IPS DF 4.7 (cell line): ENCODE results near the gene CCDC190.
A peak's percentile ranks its signal among the peaks of the same experiment; 100 is the strongest.
"Not testable (repeated sequence)": the region's sequence is repeated elsewhere in the genome, so short reads cannot be mapped to it uniquely, and the experiment has no call there.

Source experiments
- DNase-seq: peaks from one replicate; pipeline ENCODE4 v3.0.0-alpha.2; 2013; ENCODE audit warnings: low spot score; ENCODE audit errors: extremely low read depth

The CCDC190 gene

DNA sequence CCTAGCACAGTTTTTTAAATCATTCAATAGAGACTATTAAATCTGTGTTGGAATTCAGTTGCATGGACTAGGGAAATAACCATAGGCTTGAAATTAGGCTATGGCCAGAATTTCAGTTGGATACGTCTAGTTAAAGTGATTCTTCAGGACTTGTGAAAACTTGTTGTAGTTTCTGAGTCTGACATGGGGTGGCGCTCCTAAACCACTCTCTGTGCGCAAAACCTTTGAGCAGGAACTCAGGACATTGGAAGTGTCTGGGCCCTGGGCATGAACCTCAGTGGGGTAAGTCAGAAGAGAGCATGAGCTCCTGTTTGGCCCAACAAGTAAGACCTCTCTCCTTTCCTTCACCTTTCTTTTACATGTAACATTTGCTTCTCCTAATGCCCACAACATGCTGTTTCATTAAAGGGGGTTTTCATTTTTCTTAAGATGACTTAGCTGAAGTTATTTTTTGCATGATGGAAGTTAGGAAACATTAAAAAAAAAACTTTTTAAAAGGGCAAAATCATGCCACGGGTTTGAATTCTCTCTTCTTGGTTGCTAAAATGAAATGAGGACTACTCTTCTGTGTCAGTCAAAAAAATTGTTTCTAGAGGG, 17.1 kb upstream of the CCDC190 start:
- DNase-seq = peak; percentile 36

DNA sequence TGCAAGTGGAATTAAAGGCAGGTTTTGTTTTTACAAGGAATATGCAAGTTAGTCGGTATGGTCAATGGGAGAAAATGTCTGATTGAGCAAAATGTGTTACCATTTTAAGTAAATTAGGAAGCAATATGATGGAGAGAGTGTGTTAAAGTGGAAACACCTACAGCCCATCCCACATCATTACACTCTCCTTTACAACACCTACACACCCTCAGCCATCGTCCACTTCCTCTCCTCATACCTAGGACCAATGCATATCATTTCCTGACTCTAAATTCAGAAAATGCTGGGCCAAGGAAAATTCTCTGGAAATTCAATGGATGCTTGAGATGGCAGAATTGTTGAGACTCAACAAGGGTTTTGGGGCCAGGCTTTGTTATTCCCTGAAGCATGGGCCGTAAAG, 16.4 kb upstream of the CCDC190 start:
- no peak for DNase-seq

DNA sequence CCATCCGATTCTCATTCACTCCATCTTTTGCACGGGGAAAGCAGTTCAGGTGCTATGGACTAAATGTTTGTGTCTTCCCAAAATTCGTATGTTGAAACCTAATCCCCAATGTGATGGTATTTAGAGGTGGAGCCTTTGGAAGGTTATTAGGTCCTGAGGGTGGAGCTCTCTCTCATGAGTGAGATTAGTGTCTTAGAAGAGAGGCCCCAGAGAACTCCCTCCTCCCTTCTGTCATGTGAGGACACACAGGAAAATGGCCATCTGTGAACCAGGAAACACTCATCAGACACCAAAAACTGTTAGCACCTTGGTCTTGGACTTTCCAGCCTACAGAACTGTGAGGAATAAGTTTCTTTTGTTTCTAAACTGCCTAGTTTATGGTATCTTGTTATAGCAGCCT, 15.8 kb upstream of the CCDC190 start:
- DNase-seq = no peak

DNA sequence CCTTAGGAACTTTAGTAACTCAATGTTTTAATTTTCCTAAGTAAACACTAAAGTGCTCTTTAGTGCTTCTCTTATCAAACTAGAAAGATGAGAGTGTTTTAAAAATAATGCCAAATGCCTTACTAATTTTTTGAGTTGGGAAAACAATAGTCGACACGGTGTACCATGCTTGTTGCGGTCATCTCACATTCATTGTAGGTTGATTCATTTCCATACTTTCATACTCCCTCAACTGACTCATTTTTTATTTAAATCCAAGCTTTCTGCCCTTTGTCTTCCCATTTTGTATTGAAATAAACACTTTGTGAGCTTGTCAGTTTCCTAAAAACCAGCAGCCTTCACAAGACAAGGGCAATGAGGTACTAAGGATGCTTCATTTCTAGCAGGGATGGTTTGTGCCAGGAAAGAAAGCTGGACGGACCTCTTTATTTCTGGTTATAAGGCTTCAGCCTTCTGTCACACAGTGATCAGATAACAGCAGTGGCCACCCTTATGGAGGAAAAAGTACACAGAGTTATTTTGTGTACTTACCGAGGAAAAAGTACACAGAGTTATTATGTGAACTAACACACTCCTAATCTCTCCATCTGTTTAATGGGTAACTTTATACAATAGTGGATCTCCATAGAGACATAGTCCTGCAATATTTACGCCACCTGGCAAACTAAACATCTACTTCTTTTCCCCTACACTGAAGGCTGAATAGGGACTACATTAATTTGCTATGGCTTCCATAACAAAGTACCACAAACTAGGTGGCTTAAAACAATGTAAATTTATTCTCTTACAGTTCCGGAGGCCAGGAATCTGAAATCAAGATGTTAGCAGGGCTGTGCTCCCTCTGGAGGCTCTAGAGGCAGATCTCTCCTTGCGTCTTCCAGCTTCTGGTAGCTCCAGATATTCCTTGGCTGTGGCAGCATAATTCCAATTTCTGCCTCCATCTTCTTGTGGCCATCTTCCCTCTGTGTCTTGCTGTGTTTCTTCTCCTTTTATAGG, 13.0 kb upstream of the CCDC190 start:
- no peak for DNase-seq

DNA sequence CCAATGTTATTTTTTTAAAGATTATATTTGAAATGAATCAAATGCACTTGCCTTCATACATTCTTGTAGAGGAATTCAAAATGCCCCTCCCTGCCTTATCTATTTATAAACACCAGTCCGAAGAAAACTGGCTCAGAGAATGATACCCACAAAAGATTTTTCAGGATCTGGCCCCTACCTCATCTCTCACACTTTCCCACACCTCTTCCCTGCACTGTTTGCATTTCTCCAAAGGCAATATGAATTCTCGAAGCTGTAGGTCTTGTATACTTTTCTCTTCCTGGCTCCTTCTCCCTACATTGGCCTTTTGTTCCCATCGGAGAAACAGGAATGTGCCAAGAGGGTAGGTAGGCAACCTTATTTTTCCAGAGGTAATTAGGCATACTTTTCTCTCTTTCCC, 12.0 kb upstream of the CCDC190 start:
- no peak for DNase-seq

DNA sequence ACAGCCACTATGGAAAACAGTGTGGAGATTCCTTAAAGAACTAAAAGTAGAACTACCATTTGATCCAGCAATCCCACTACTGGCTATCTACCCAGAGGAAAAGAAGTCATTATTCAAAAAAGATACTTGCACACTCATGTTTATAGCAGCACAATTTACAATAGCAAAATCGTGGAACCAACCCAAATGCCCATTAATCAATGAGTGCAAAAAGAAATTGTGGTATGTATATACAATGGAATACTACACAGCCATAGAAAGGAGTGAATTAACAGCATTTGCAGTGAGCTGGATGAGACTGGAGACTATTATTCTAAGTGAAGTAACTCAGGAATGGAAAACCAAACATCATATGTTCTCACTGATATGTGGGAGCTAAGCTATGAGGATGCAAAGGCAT, 10.4 kb upstream of the CCDC190 start:
- not testable (repeated sequence) for DNase-seq

DNA sequence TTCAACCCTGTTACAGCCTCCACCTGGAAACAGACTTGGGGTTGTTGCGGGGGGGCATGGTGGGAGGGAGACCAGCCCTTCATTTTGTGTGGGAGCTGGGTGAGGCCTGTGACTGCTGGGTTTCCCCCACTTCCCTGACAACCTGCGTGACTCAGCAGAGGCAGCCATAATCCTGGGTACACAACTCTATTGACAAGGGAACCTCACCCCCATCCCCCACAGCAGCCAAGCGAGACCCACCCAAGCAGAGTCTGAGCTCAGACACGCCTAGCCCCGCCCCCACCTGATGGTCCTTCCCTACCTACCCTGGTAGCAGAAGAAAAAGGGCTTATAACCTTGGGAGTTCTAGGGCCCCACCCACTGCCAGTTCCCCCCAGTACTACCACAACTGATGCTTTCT, 8.0 kb upstream of the CCDC190 start:
- DNase-seq = no peak

DNA sequence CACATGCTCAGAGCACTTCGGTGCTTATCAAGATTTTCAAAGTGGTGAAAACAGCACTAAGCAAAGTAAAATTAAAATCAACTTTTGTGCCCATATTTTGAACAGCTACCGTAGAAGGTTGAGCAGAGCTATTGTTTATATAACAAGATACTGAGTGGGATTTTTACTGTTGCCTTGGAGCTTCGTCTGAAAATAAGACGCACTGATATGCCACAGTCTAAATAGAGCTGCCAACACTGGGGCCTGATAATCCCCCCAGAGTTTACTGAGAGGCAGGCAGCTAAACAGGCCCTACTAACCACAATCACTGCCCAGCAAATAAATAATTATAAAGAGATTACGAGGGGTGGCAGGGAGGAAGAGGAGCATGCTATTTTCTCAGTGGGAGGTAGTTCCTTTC, 650 bp upstream of the CCDC190 start:
- no peak for DNase-seq

DNA sequence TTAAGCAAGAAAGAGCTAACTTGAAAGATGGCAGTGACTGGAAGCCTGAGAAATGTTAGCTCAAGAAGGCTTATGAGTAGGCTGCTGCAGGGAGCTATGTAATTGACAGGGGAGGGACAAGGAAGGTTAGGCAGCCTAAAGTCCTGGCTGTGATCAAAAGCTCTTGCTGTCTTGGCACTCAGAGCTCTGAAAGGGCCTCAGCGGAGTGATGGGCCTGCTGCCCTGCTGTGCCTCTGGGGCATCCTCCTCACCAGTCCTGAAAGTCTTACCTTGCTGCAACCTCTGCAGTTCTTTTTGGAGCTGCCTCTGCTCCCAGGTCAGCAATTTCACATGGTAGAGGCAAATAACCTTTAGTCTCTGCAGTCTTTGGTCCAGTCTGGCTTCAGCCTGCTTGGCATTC, 1.8 kb downstream of the CCDC190 start:
- DNase-seq = no peak

DNA sequence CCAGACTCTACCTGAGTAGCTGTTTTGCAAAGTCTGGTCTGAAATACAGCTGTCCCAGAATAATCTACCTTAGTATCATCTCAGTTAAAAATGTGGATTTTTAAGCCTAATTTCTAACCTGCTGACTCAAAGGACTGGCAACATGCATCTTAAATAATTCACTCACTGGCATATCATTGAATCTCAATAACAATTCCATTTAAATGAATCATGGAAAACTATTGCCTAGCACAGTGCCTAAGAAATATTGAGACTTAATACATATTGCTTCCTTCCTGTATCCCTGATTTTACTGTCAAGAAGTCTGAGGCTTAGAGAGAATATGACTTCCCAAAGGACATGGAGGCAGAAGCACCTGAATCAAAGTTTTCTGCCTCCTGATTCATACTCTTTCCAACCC, 3.1 kb downstream of the CCDC190 start:
- DNase-seq = no peak

DNA sequence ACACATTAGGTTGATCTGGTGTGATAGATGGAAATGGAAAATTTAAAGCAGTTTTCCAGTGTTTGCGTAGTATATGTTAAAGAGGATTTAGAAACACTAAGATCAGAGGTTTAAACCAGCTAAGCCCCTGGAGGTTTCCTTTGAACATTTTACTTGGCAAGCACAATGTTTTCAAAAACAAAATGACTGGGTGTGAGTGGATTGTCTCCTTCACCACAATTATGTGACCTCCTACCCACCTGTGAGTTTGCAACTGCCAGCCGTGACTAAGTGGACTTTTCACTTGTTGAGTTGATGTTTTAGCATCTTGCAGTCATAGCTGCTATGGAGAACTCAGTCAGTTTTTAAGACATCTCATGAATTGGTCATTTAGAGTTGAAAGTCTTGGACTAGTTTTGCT, 4.7 kb downstream of the CCDC190 start:
- DNase-seq = no peak

DNA sequence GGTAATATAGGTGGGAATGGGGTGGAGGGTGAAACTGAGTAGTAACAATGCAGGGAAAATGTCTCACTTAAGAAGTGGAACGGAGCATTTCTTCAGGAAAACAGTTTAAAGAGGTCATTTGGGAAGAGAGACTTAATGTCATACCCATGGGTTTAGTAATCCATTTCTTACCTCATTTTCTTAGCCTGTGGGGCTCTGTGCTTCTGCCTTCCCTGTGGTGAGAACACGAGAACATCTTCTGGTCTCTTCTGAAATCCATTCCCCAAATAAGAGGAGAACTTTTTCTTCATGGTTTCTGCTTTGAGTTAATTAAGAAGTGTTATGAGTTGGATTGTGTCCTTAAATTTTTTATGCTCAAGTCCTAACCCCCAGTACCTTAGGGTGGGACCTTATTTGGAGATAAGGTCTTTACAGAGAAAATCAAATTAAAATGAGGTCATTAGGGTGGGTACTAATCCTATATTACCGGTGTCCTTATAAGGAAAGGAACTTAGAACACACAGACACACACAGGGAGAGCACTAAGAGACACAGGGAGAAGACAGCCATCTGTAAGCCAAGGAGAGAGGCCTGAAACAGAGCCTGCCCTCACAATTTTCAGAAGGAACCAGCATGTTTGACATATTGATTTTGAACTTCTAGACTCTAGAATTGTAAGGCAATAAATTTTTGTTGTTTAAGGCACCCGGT, 5.4 kb downstream of the CCDC190 start:
- DNase-seq = no peak

DNA sequence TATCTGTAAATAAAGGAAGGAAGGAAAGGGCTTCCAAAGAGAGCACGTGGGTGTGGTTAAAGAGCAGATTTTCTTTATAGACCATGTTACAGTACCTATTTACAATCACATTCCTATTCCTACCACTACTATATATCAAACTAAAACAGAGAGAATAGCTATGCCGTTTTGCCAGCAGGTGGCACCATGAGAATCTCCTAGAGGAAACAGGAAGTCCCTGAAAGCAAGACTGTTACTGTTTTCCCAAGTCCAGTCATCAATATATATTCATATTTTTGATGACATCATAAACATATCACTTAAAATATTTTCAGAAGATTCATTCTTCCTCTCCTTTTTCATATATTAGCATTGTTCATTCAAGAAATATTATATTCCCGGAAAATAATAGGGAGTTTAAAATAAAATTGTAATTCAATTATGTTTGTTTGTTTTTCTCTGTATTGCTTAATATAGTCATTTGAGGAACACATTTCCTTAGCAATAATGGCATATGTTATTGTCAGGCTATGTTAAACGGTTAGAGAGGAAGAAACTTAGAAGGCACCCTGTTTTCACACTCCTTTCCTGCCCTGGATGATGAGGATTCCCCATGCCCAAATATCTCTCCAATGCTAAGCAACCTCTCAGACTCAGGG, 6.6 kb downstream of the CCDC190 start:
- peak; percentile 41 for DNase-seq

DNA sequence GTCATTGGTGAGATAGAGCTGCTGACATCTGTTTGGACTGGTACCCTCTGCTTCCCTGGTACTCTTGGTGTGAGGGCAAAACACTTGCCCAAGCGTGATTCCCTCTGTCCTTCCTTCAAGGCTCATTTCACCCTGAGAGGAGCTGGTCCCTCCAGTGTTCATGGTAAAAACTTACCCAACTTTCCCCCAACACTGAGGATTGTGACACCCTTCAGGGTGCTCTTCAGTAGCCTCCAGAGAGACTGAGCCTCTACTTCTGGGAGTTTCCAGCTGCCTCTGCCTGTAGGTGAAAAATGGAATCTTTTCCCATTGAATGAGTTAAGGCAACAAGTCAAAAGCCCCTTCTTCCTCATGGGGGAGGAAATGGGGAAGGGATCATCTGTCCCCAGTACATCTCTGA, 9.6 kb downstream of the CCDC190 start:
- no peak for DNase-seq

DNA sequence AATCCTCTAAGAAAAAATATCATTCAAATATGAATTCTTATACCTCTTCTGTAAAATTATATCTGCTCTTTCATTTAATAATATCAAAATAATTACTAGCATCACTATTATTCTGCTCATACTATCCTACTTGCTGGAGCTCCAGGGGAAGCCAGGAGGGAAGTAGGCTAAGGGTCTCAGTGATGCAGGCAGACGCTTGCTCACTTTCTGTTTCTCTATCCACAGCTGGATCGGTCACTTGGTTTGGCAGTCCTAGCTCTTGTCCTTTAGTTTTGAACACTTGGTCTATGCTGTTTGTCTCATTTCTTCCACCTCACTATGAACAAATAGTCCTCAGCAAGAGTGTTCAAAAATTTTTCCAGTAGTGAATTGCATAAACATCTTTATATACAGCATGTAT, 11.3 kb downstream of the CCDC190 start:
- DNase-seq = no peak

DNA sequence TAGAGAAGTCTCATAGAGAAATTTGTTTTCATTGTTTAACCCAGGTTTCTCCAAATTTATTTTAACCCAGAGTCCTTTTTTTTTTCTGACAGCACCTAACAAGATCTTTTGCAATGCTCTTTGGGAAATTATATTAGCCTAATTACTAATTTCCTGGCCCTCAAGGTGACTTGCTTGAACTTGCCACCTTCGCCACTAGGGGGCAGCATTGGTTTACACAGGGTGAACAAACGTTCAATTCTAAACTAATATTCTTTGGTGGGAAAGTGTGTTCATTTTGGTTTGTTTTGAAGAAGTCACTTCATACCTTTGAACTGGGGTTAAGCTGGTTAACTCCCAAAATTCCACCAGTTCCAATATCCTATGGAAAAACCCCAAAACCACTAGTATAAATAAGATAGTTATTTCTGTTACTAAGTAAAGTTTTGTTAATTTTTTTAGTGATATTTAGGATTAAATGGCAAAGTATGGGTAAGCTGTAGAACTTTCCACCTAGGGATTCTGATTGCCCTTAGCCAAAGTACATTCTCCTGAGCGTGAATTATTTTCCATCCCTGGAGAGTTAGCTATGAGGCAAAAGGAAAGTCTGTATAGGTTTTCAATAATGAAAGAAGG, 13.0 kb downstream of the CCDC190 start:
- no peak for DNase-seq

DNA sequence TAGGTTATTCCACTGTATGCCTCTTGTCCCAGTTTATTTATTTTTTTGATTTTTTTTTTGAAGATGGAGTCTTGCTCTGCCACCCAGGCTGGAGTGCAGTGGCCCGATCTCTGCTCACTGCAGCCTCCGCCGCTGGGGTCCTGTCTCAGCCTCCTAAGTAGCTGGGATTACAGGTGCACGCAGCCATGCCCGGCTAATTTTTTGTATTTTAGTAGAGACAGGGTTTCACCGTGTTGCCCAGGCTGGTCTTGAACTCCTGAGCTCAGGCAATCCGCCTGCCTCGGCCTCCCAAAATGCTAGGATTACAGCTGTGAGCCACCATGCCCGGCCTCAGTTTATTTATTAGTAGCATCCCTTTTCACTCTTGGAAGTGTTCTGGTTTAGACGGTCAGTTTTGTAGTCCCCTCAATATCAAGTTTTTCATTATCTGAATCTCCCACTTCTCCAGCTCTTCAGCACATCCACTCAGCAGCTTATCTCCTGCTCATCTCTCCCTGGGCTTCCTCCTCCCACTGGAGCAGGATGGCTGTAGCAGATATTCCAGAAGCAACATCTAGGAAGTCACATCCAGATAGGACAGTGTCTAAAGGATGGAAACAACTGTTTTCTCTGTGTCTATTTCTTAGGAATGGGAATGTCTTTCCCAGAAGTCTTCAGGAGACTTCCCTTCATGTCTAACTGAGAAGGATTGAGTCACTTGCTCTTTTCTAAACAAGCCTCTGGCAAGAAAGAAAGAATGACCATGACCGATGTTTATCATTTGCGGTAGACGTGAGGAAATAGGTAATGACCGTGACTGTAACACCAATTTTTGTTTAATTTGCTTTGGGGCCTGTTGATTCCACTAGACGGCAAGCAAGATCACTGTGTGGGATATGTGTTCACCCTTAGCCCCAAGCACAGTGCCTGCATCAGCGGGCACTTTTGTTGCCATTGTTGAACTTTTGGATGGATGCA, 14.4 kb downstream of the CCDC190 start:
- no peak for DNase-seq

DNA sequence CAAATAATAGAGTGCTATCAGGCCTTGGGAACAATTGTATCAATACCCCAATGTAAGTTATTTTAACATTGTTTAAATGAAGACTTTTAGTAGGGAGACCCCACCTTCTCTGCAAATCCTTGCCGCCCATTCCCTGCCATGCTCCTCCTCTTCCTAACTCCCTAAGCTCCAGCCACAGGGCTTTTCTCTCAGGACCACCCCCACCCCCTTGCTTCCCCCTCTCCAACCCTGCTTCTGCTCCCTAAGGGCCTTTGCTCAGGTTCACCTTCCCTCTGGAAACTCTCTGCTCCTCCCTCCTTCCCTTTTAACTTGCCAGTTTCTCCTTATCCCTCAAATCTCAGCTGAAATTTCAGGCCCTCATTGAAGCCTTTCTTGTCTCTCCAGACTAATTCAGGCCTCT, 16.8 kb downstream of the CCDC190 start:
- no peak for DNase-seq

DNA sequence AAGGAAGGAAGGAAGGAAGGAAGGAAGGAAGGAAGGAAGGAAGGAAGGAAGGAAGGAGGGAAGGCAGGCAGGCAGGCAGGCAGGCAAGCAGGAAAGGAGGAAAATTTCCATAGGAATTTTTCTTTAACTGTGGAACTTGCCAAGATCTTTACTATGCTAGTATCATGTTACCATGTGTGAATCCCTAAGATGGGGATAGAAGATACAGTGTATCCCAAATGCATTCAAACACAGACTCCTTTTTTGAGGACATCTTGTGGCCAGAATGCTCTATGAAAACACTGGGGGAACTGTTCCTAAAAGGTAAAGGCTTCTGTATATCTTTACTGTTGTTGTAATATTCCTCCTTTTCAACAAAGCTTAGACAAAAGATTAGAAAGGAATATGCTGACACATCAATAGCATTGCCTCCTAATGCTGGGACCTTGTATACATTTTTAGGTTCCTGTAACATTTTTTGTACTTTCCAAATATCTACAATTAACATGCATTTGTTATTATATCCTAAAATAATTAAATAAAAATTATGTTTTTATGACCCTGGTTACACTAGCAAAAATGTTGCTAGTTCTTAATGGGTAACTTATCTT, 20.6 kb downstream of the CCDC190 start:
- no peak for DNase-seq

DNA sequence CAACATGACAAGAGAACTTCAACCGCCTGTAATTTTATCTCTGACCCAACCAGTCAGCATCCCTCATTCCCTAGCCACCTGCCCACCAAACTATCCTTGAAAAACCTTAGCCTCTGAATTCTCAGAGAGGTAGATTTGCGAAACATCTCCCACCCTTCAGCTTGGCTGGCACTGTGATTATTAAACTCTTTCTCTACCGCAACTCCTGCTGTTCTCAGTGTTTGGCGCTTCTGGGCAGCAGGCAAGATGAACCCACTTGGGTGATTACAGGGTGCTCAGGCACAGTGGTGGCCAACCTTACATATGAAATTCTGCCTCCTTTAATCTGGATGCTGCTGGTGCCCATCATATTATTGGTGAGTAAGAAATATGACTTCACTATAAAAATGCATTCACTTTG, 22.1 kb downstream of the CCDC190 start:
- no peak for DNase-seq
